GM12878 (cell line): Measurements from ENCODE around the gene YARS2. TPM values are rescaled to one million over a fixed set of nuclear protein-coding genes. Genes with fewer than 3 reads are reported as not detected.

ENCODE experiments used
- ATAC-seq: fragments of 200-7000 bp; cut with Tn5 transposase; 3 replicates; pipeline ENCODE4 v1.9.1; 2020; ENCODE audit warnings: mild to moderate bottlenecking, moderate library complexity
- BruUV-seq: library from RNA; stranded (reverse); fragments of 400-500 nt; replicated peaks from 2 replicates; lab custom pipeline; 2021; lab: Mats Ljungman, UMichigan
- CTCF ChIA-PET: fragments of 300-600 bp; sonication (Branson Sonifier 250); formaldehyde crosslinking; extraction: SDS; loops from one replicate; lab custom pipeline; 2021; ENCODE audit warnings: inconsistent platforms; lab: Yijun Ruan, JAX
- POLR2A ChIA-PET: fragments of 350-600 bp; formaldehyde crosslinking; extraction: SDS; loops from one replicate; lab custom pipeline; 2021; ENCODE audit warnings: inconsistent platforms; lab: Charles Lee
- RAD21 ChIA-PET: fragments of 300-600 bp; sonication (Branson Sonifier 250); formaldehyde crosslinking; loops from one replicate; lab custom pipeline; 2023; ENCODE audit warnings: antibody characterized with exemption; ENCODE audit not compliant: unreplicated experiment; lab: Charles Lee
- SMC1A ChIA-PET: fragments of 300-600 bp; sonication (Branson Sonifier 250); formaldehyde crosslinking; loops from one replicate; lab custom pipeline; 2023; ENCODE audit not compliant: unreplicated experiment, uncharacterized antibody; lab: Charles Lee
- DNase-seq: peaks from one replicate; pipeline ENCODE4 v3.0.0-alpha.2; 2011; ENCODE audit warnings: low read depth, low spot score
- FAIRE-seq: peaks from 3 replicates; lab custom pipeline; 2011; peaks lifted over from hg19 to GRCh38; lab: Jason Lieb, UNC
- H2AFZ ChIP-seq: 2 replicates; pipeline ENCODE4 v1.6.0; 2011; ENCODE audit warnings: low read depth, low read length, control low read depth; ENCODE audit not compliant: control insufficient read depth
- H3K27ac ChIP-seq: 2 replicates; pipeline ENCODE4 v1.5.1; 2011; ENCODE audit warnings: control low read depth; ENCODE audit not compliant: control insufficient read depth, insufficient read depth
- H3K27me3 ChIP-seq, 2 experiments: replicated peaks in 1 of 2; 2 replicates each; pipeline versions ENCODE4 v1.6.0 to v1.6.1; 2011; ENCODE audit warnings: low read length in 1 of 2; ENCODE audit not compliant: control insufficient read depth in 2 of 2, insufficient read depth in 2 of 2
- H3K36me3 ChIP-seq, 2 experiments: 2 replicates each; pipeline ENCODE4 v1.5.1; 2011; ENCODE audit warnings: low read length in 1 of 2; ENCODE audit not compliant: control insufficient read depth in 2 of 2, insufficient read depth in 2 of 2
- H3K4me1 ChIP-seq: 2 replicates; pipeline ENCODE4 v1.6.1; 2011; ENCODE audit warnings: mild to moderate bottlenecking, low read length, moderate library complexity, mixed read lengths; ENCODE audit not compliant: control insufficient read depth, insufficient read depth
- H3K4me2 ChIP-seq: 2 replicates; pipeline ENCODE4 v1.6.0; 2011; ENCODE audit warnings: control low read depth; ENCODE audit not compliant: control insufficient read depth, insufficient read depth
- H3K4me3 ChIP-seq: fragments of 200-600 bp; sonication (generic); 2 replicates; pipeline ENCODE4 v1.5.1; 2016
- H3K79me2 ChIP-seq: 2 replicates; pipeline ENCODE4 v1.6.0; 2011; ENCODE audit warnings: low read length; ENCODE audit not compliant: control insufficient read depth, insufficient read depth
- H3K9ac ChIP-seq: 2 replicates; pipeline ENCODE4 v1.8.0; 2011; ENCODE audit warnings: low read length, control low read depth, mixed read lengths; ENCODE audit not compliant: control insufficient read depth, insufficient read depth
- H3K9me3 ChIP-seq: replicated peaks from 3 replicates; pipeline ENCODE4 v1.5.1; 2011; ENCODE audit warnings: mild to moderate bottlenecking, low read length; ENCODE audit not compliant: control insufficient read depth, insufficient read depth
- H4K20me1 ChIP-seq: 2 replicates; pipeline ENCODE4 v1.6.0; 2011; ENCODE audit not compliant: control insufficient read depth, insufficient read depth
- BCL3 ChIP-seq: IDR thresholded peaks from 2 replicates; pipeline ENCODE4 v1.6.1; 2011; ENCODE audit warnings: borderline replicate concordance, low read depth, mild to moderate bottlenecking, moderate library complexity, low read length; ENCODE audit not compliant: insufficient read depth, poor library complexity, severe bottlenecking
- CREB1 ChIP-seq: IDR thresholded peaks from 2 replicates; pipeline ENCODE4 v1.6.1; 2012; ENCODE audit warnings: low read depth, mild to moderate bottlenecking, inconsistent platforms
- HSF1 ChIP-seq: fragments of 150-350 bp; IDR thresholded peaks from 2 replicates; pipeline ENCODE4 v1.6.1; 2014; ENCODE audit warnings: mild to moderate bottlenecking, low read depth, low read length
- MEF2B ChIP-seq: fragments of 450-650 bp; IDR thresholded peaks from 2 replicates; pipeline ENCODE4 v1.6.1; 2018; ENCODE audit warnings: mild to moderate bottlenecking, moderate library complexity; ENCODE audit not compliant: partially characterized antibody, poor library complexity, severe bottlenecking
- NBN ChIP-seq: fragments of 450-650 bp; IDR thresholded peaks from 2 replicates; pipeline ENCODE4 v1.6.1; 2016
- NFYB ChIP-seq: IDR thresholded peaks from 2 replicates; pipeline ENCODE4 v1.6.1; 2011; ENCODE audit warnings: low read depth, mild to moderate bottlenecking, low read length, improper control_type of control experiment, moderate library complexity; ENCODE audit not compliant: insufficient read depth
- POU2F2 ChIP-seq: IDR thresholded peaks from 3 replicates; pipeline ENCODE4 v1.6.1; 2011; ENCODE audit warnings: low read depth, mild to moderate bottlenecking, low read length, borderline replicate concordance
- SREBF2 ChIP-seq: IDR thresholded peaks from 2 replicates; pipeline ENCODE4 v1.6.1; 2012; ENCODE audit warnings: mild to moderate bottlenecking, low read length
- ZNF207 ChIP-seq: fragments of 450-650 bp; IDR thresholded peaks from 2 replicates; pipeline ENCODE4 v1.6.1; 2014; ENCODE audit warnings: antibody characterized with exemption, mild to moderate bottlenecking, borderline replicate concordance
- WGBS: methylation state at CpG from one replicate; pipeline ENCODE4 v1.1.6; 2016; ENCODE audit warnings: low lambda C conversion rate; ENCODE audit not compliant: insufficient replicate concordance, insufficient coverage; ENCODE audit errors: missing lambda C conversion rate; 5-methylcytosine and 5-hydroxymethylcytosine counted together
- in situ Hi-C: fragments of 300-500 bp; cut with MboI; formaldehyde crosslinking; loops from 9 replicates; pipeline ENCODE4 v1.14.3; 2018; ENCODE audit warnings: mixed read lengths
- intact Hi-C: fragments of 100-400 bp; cut with micrococcal nuclease; formaldehyde crosslinking; loops from one replicate; pipeline ENCODE4 v1.14.2; 2022; ENCODE audit not compliant: unreplicated experiment
- polyA plus RNA-seq, 11 experiments: library from polyadenylated mRNA; depleted of rRNA in 4 of 11; unstranded in 6 of 11; stranded (reverse) in 5 of 11; fragments of >200 nt; fragmentation: Nextera tagmentation in 4 of 11; fragmentation: Illumina TruSeq in 1 of 11; extraction: Ambion mirVana in 4 of 11; extraction: Trizol in 1 of 11; gene quantifications; 1 replicate in 1 of 11; 2 replicates in 10 of 11; pipeline versions ENCODE4 v1.2.1 to v1.2.3, GENCODE V29; 2011 to 2016; ENCODE audit warnings: inconsistent platforms in 2 of 11, missing spikeins in 2 of 11, low read depth in 1 of 11
- total RNA-seq, 4 experiments: library from RNA; depleted of rRNA in 3 of 4; stranded (reverse); fragments of >200 nt in 3 of 4; fragmentation: Illumina TruSeq in 1 of 4; extraction: Trizol in 1 of 4; gene quantifications; 2 replicates each; pipeline versions ENCODE4 v1.2.1 to v1.2.3, GENCODE V29; 2013 to 2021
- TF ChIP-seq, protein P1 (sequence below): fragments of 450-650 bp; IDR thresholded peaks from 2 replicates; pipeline ENCODE4 v1.6.1; 2016; ENCODE audit warnings: mild to moderate bottlenecking, moderate library complexity, borderline replicate concordance
- TF ChIP-seq, protein P2 (sequence below): fragments of 450-650 bp; IDR thresholded peaks from 2 replicates; pipeline ENCODE4 v1.6.1; 2017; ENCODE audit warnings: borderline replicate concordance

Gene YARS2
- total and polyA plus RNA-seq, 10 of the 15 experiments (the other 5 are each of a cell fraction or from before 2014, with no cell fraction given), result 13.4 to 46.7 (median 29.6) TPM

- 9% methylated on average over 3 of the region's 3 CpGs for WGBS
- Histone ChIP-seq H3K27me3 (no peaks in the 10 kb centered on the region), H2AFZ (no peak overlapping the region), H3K9ac (no peak overlapping the region), H3K4me3 (no peak overlapping the region), H3K79me2 (no peaks in the 10 kb centered on the region), H3K4me2 (no peak overlapping the region), H3K9me3 (no peaks in the 10 kb centered on the region), H3K4me1 (no peaks in the 10 kb centered on the region), H3K27ac (no peak overlapping the region), H3K36me3 (no peaks in the 10 kb centered on the region), H4K20me1 (no peaks in the 10 kb centered on the region)
- ATAC-seq (no peak), DNase-seq (no peak), FAIRE-seq (no peak)
- intact Hi-C loops, result no loop called here
- RAD21 ChIA-PET, result no interaction called here
- POLR2A ChIA-PET, result no interaction called here
- in situ Hi-C loops, result no loop called here
- CTCF ChIA-PET, result interaction anchor here (0.6 to 0.8 kb wide), 2 partner anchors 19 to 83 kb away, joined by 3 to 4 read pairs; no protein-coding TSS in a partner anchor
- BruUV-seq, result no TSS peak
- SMC1A ChIA-PET, result no interaction called here
- TF ChIP-seq SREBF2 (no peak), CREB1 (no peak), POU2F2 (no peak), ZNF207 (no peak), NBN (no peak), MEF2B (no peak), BCL3 (no peak), HSF1 (no peak), NFYB (no peak)
- TF ChIP-seq, protein P1, sequence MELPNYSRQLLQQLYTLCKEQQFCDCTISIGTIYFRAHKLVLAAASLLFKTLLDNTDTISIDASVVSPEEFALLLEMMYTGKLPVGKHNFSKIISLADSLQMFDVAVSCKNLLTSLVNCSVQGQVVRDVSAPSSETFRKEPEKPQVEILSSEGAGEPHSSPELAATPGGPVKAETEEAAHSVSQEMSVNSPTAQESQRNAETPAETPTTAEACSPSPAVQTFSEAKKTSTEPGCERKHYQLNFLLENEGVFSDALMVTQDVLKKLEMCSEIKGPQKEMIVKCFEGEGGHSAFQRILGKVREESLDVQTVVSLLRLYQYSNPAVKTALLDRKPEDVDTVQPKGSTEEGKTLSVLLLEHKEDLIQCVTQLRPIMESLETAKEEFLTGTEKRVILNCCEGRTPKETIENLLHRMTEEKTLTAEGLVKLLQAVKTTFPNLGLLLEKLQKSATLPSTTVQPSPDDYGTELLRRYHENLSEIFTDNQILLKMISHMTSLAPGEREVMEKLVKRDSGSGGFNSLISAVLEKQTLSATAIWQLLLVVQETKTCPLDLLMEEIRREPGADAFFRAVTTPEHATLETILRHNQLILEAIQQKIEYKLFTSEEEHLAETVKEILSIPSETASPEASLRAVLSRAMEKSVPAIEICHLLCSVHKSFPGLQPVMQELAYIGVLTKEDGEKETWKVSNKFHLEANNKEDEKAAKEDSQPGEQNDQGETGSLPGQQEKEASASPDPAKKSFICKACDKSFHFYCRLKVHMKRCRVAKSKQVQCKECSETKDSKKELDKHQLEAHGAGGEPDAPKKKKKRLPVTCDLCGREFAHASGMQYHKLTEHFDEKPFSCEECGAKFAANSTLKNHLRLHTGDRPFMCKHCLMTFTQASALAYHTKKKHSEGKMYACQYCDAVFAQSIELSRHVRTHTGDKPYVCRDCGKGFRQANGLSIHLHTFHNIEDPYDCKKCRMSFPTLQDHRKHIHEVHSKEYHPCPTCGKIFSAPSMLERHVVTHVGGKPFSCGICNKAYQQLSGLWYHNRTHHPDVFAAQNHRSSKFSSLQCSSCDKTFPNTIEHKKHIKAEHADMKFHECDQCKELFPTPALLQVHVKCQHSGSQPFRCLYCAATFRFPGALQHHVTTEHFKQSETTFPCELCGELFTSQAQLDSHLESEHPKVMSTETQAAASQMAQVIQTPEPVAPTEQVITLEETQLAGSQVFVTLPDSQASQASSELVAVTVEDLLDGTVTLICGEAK, result no peak
- TF ChIP-seq, protein P2, sequence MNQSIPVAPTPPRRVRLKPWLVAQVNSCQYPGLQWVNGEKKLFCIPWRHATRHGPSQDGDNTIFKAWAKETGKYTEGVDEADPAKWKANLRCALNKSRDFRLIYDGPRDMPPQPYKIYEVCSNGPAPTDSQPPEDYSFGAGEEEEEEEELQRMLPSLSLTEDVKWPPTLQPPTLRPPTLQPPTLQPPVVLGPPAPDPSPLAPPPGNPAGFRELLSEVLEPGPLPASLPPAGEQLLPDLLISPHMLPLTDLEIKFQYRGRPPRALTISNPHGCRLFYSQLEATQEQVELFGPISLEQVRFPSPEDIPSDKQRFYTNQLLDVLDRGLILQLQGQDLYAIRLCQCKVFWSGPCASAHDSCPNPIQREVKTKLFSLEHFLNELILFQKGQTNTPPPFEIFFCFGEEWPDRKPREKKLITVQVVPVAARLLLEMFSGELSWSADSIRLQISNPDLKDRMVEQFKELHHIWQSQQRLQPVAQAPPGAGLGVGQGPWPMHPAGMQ, result no peak
These were observed 48.6 kb upstream of the YARS2 start for GRCh38 chr12:32804301-32804700.
